ENCODE measurements around the gene SMAD3.

- TF ChIP-seq CTCF (IDR thresholded peaks at IDR 0.05) (no peak), POLR2A (IDR thresholded peaks at IDR 0.05) (no peak)
Observed at GRCh38 chr15:67170143-67170925, 104.9 kb downstream of the SMAD3 start.
